NCI-H1930 (cell line): ENCODE results near the gene DYNC1H1.
A peak's percentile ranks its signal among the peaks of the same experiment; 100 is the strongest.

Source experiments
- DNase-seq, 2 experiments: peaks; one replicate each; lab custom pipeline; 2025; lab: John Stamatoyannopoulos, UW

The DYNC1H1 gene

DNA sequence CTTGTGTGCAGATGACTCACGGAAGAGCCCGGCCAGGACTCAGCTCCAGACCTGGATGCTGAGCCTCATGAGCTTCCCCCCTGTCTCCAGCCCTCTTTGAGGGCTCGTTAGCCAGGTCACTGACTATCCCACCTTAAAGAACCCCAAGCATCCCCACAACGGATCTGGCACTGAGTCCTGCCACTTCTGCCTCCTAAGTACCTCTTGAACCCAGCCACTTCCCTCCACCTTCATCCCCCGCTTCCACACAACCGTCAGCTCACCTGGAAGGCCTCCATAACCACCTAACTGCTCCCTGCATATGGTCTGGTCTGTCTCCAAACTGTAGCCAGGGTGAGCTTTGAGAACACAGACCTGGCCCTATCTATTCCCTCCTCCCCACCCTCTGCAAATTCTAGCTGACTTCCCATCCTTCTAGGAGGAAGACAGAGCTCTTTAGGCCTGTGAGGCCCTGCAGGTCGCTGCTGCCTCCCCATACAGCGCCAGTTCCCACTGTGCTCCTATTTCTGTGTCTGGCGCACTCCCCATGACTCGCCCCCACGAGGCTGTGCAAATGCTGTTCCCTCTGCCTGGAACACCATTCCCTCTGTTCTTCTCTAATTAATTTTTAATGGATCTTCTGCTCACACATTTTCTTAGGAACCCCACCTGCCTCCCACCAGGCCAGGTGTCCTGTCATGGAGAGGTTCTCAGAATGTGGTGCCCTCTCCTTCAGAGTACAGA lies 125.4 kb downstream of the DYNC1H1 start:
- DNase-seq: no peak

DNA sequence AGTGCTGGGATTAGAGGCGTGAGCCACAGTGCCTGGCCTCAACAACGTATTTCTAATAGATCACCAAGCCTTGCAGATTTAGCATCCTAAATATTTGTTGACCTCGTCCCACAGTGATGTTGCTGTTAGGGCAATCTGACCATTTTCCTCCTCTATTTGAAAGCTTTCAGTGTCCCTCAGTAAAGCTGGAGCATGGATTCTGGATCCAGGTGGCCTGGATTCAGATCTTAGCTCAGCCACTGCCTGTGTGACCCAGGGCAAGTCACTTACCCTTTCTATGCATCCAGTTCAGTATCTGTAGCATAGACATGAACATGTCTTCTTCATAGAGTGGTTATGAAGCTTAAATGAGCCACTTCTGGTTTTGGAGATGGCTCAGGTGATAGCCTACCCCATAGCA lies 126.3 kb downstream of the DYNC1H1 start:
- no peak for DNase-seq

DNA sequence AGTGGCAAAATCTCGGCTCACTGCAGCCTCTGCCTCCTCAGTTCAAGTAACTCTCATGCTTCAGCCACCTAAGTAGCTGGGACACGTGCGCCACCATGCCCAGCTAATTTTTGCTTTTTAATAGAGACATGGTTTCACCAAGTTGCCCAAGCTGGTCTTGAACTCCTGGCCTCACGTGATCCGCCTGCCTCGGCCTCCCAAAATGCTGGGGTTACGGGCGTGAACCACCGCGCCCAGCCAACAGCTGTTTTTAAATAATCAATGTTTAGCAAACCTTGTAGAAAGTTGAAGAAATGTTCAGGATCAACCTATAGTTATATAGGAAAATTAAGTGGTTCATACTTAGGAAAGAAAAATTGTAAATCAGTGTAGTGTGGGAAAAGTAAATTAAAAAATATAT lies 128.4 kb downstream of the DYNC1H1 start:
- no peak for DNase-seq

DNA sequence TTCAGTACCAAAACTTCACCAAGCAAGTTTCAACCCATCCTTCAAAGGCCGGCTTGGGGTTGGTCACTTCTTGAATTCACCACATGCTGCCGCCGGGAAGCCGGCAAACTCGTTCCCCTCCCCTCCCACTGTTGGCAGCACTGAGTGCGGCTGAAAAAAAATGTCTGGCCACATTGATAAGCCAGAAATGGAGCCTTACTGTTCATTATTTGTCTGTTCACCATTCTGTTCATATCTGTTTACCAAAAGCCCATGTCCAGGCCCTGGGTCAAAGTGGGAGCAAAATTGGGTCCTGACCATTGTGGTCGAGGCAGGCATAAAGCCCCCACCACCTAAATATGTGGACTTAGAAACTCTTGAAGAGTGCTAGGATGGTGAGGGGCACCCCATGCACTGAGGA lies 129.7 kb downstream of the DYNC1H1 start:
- DNase-seq: no peak

DNA sequence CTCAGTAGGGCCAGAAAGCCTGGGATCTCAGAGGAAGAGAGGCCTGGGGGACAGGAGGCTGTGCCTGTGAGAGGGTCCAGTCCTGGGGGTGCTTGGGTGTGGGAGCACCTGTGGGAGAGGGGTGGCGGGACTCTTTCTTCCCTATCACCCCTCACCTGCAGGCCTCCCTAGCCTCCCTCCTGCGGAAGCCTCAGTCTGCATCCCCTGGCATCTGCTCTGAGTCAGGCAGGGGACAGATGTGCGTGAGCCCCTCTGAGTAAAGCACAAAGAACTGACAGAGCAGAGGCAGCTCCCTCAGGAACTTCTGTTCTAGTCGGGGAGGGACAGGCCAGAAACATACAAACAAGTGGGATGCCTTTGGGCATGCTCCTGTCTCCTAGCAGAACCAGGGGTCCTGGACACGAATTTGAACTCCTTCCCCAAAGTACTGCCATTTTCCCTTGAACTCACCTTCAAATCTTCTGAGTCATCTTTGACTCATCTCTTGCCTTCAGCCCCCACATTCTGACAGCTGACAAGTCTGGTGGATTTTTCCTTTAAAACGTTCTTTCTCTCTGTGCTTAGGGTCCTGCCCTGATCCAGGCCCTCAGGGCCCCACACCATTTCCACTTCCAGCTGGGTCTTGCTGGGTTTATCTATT lies 131.0 kb downstream of the DYNC1H1 start:
- no peak for DNase-seq

DNA sequence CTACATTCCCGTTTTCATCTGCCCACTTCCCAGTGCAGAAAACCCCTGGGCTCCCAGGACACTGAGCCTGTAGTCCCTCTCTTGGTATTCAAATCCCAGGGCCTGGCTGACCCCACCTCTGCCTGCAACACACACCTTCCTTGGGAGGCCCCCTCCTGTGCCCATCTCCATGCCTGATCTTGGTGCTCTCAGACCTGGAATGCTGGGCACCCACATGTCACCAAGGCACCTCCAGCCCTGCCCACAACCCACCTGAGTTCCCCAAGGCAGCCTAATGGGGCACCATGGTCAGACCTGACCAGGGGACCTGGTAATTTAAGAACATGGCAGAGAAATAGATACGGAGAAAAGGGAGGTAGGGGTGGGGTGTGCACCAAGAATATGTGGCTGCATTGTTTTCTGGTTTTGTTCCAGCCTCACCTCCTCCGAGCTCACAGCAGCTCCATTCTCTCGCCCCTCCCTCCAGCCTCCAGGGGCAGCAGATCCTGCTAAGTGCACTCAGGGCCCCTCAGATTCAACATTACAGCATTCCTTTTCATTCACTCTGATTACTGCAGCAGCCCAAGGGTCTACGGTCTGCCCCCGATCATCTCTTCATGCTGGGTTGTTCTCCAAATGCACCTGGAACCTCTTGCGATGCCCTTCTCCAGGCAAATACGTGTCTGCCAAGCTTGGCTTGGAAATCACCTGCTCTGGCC lies 131.6 kb downstream of the DYNC1H1 start:
- no peak for DNase-seq

DNA sequence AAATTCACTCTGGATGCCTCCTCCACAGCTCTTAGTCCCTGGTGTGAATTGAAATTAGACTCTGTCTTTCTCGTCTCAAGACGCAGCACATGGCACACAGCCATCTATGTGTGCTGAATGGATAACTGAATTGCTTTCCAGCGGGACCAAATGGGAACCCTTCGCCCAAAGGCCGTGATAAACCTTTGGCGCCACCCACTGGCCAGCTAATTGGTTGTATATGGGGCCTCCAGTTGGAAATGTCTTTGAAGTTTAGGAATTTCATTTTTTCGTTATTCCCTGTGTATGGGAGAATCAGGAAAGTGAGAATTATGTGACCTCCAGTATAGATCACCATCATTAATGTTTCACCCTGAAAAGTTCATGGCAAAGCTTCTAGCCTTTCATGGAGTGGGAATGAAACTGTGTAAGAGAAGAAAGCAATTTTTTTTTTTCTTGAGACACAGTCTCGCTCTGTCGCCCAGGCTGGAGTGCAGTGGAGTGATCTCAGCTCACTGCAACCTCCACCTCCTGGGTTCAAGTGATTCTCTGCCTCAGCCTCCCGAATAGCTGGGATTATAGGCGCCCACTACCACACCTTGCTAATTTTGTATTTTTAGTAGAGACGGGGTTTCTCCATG lies 132.3 kb downstream of the DYNC1H1 start:
- DNase-seq: peak; percentile 26 to 71

DNA sequence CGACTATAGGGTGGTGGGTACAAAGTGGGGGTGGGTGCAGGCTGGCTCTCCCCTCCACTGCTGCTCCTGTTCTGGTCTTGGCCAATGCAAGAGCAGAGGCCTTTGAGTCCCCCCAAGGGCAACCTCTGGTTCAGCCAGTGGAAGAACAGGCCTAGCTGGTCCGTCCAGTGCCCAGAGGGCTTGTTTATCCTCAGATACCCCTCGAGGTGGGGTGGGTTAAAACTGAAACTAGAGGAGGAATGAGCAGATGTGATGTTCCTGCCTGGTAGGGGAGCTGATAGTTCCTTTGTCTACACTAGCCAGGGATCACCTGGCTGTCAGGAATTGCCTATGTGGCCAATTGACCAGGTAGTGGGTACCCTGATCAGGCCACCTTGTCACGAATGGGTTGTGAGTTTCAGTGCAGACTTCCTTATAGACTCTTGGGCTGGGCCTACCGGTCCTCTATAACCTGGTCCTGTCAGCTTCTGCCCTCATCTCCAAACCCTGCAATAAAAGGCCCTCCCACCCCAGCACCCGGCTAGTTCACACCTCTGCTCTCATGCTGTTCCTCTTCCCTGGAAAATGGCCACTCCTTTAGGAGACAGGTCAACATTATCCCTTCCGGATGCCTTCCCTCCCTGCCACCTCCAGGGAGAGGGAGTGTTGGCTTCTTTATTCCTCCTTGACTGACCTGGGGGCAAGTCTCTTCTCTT lies 133.2 kb downstream of the DYNC1H1 start:
- no peak for DNase-seq

DNA sequence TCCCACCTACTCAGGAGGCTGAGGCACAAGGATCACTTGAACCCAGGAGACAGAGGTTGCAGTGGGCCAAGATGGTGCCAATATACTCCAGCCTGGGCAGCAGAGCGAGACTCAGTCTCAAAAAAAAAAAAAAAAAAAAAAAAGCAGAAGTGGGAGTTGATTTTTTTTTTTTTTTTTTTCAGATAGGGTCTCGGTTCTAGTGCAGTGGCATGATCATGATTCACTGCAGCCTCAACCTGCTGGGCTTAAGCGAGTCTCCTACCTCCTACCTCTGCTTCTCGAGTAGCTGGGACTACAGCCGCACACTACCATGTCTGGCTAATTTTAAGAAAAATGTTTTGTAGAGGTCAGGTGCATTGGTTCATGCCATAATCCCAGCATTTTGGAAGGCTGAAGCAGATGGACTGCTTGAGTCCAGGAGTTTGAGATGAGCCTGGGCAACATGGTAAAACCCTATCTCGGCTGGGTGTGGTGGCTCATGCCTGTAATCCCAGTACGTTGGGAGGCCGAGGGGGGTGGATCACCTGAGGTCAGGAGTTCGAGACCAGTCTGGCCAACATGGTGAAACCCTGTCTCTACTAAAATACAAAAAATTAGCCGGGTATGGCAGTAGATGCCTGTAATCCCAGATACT lies 138.8 kb downstream of the DYNC1H1 start:
- no peak for DNase-seq

DNA sequence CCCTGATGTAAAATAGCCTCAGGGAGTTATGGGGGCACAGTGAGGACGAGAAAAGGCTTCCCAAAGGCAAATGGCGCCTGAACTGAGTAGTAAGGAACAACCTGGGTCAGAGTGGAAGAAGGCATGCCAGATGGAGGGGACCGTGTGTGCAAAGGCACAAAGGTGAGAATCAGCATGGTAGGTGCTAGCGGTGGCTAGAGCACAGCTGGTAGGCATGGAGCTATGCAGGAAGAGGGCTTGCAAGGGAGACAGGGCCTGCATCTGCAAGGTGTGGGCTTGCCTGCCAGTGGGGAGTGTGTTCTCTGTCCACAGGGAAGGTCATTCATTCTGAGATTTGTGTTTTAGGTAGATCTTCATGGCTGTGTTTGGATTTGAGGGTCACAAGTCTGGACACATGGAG lies 141.0 kb downstream of the DYNC1H1 start:
- no peak for DNase-seq
